Measurements from ENCODE around the gene COMP.

Gene COMP

DNA sequence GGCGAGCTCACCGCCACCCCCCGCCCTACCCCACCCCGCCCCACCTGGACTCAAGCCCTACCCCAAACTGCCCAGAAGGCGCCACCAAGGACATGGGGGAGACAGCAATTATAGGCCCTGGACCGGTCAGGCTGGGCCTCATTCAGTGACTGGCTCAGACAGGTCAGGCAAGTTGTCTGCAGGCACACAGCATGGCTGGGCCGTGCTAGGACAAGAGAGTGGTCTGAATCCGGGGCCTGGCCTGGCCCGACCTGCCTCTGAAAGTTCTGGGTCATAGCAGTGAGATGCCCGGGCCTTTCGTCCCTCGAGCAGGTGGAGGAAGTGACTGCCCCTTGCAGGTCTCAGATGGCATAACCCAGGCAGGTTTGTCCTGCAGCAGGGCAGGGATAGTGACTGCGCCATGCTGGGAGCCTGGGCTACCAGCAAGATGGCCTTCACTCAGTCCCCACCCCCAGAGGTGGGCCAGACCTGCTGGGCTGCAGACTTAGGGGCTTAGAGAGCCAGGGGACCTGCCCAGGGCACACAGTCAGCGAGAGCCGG is 21.0 kb downstream of the COMP start:
- TF ChIP-seq, protein P1, sequence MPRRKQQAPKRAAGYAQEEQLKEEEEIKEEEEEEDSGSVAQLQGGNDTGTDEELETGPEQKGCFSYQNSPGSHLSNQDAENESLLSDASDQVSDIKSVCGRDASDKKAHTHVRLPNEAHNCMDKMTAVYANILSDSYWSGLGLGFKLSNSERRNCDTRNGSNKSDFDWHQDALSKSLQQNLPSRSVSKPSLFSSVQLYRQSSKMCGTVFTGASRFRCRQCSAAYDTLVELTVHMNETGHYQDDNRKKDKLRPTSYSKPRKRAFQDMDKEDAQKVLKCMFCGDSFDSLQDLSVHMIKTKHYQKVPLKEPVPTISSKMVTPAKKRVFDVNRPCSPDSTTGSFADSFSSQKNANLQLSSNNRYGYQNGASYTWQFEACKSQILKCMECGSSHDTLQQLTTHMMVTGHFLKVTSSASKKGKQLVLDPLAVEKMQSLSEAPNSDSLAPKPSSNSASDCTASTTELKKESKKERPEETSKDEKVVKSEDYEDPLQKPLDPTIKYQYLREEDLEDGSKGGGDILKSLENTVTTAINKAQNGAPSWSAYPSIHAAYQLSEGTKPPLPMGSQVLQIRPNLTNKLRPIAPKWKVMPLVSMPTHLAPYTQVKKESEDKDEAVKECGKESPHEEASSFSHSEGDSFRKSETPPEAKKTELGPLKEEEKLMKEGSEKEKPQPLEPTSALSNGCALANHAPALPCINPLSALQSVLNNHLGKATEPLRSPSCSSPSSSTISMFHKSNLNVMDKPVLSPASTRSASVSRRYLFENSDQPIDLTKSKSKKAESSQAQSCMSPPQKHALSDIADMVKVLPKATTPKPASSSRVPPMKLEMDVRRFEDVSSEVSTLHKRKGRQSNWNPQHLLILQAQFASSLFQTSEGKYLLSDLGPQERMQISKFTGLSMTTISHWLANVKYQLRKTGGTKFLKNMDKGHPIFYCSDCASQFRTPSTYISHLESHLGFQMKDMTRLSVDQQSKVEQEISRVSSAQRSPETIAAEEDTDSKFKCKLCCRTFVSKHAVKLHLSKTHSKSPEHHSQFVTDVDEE (CRISPR knock-in tag; IDR thresholded peaks at IDR 0.05), result no peak
- TF ChIP-seq, protein P2, sequence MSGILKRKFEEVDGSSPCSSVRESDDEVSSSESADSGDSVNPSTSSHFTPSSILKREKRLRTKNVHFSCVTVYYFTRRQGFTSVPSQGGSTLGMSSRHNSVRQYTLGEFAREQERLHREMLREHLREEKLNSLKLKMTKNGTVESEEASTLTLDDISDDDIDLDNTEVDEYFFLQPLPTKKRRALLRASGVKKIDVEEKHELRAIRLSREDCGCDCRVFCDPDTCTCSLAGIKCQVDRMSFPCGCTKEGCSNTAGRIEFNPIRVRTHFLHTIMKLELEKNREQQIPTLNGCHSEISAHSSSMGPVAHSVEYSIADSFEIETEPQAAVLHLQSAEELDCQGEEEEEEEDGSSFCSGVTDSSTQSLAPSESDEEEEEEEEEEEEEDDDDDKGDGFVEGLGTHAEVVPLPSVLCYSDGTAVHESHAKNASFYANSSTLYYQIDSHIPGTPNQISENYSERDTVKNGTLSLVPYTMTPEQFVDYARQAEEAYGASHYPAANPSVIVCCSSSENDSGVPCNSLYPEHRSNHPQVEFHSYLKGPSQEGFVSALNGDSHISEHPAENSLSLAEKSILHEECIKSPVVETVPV (CRISPR knock-in tag; IDR thresholded peaks at IDR 0.05), result no peak
- TF ChIP-seq ESRRG (CRISPR knock-in tag; IDR thresholded peaks at IDR 0.05) (no peak), ZFP30 (CRISPR knock-in tag; IDR thresholded peaks at IDR 0.05) (no peak), CSDC2 (CRISPR knock-in tag; IDR thresholded peaks at IDR 0.05) (no peak), TOX (CRISPR knock-in tag; IDR thresholded peaks at IDR 0.05; ENCODE audit: borderline replicate concordance) (no peak), SNAI2 (CRISPR knock-in tag; IDR thresholded peaks at IDR 0.05) (no peak), ZNF565 (CRISPR knock-in tag; conservative IDR thresholded peaks at IDR 0.05; ENCODE audit: low read depth) (no peak), GLIS3 (CRISPR knock-in tag; IDR thresholded peaks at IDR 0.05) (no peak), ISL1 (CRISPR knock-in tag; IDR thresholded peaks at IDR 0.05) (no peak)
- TF ChIP-seq, protein P3, sequence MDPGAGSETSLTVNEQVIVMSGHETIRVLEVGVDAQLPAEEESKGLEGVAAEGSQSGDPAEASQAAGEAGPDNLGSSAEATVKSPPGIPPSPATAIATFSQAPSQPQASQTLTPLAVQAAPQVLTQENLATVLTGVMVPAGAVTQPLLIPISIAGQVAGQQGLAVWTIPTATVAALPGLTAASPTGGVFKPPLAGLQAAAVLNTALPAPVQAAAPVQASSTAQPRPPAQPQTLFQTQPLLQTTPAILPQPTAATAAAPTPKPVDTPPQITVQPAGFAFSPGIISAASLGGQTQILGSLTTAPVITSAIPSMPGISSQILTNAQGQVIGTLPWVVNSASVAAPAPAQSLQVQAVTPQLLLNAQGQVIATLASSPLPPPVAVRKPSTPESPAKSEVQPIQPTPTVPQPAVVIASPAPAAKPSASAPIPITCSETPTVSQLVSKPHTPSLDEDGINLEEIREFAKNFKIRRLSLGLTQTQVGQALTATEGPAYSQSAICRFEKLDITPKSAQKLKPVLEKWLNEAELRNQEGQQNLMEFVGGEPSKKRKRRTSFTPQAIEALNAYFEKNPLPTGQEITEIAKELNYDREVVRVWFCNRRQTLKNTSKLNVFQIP (CRISPR knock-in tag; IDR thresholded peaks at IDR 0.05; ENCODE audit: borderline replicate concordance, low read depth), result no peak
- ATAC-seq, result no peak

DNA sequence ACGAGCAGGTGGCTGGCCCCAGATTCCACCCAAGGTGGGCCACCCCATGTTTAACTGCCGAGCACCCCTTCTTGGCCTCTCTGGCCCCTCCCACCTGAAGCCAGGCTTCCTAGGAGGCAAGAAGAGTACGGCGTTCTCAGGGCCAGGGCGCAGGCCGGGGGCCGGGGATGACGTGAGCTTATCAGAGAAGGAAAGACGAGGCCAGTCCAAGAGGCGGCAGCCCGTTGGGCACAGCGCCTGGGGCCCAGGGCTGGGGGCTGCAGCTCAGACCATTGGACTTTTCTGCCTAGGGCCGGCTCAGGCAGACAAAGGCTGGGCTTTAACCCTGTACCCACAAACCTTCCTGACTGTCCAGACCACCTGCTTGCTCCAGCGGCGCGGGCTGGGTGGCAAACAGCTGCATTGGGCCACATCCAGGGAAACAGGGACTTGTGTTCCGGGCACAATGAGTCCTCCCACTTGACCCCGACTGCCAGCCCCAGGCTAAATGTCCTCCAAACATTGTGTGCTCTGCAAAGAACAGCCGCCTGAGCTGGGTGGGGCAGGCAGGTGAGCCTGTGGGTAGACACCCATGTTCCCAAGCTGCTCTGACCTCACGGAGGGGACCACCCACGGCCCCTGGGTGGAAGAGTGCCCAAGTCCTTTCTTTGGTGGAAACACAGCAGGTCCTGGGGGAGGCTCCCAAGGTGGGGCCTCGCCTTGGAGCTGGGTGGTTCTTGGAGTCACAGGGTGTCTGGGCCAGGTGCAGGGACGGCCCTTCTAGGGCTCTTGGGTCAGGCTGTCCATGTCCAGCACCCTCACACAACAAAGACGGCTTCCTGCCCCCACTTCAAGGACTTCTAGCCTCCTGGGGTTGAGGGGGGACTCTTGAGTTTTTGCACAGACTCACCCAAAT is 21.9 kb downstream of the COMP start:
- ATAC-seq, result no peak
- TF ChIP-seq CSDC2 (CRISPR knock-in tag; IDR thresholded peaks at IDR 0.05) (no peak), TOX (CRISPR knock-in tag; IDR thresholded peaks at IDR 0.05; ENCODE audit: borderline replicate concordance) (no peak), BACH2 (CRISPR knock-in tag; IDR thresholded peaks at IDR 0.05; ENCODE audit: borderline replicate concordance) (no peak), ZNF70 (CRISPR knock-in tag; IDR thresholded peaks at IDR 0.05) (no peak), ZNF8 (CRISPR knock-in tag; IDR thresholded peaks at IDR 0.05) (no peak), ZC3H10 (CRISPR knock-in tag; IDR thresholded peaks at IDR 0.05) (no peak), GLIS3 (CRISPR knock-in tag; IDR thresholded peaks at IDR 0.05) (no peak), ZFP3 (CRISPR knock-in tag; IDR thresholded peaks at IDR 0.05) (no peak), ISL1 (CRISPR knock-in tag; IDR thresholded peaks at IDR 0.05) (no peak), ZNF565 (CRISPR knock-in tag; conservative IDR thresholded peaks at IDR 0.05; ENCODE audit: low read depth) (no peak)
- TF ChIP-seq, protein P2 (CRISPR knock-in tag; IDR thresholded peaks at IDR 0.05), result no peak
- TF ChIP-seq, protein P3 (CRISPR knock-in tag; IDR thresholded peaks at IDR 0.05; ENCODE audit: borderline replicate concordance, low read depth), result no peak
- TF ChIP-seq, protein P4, sequence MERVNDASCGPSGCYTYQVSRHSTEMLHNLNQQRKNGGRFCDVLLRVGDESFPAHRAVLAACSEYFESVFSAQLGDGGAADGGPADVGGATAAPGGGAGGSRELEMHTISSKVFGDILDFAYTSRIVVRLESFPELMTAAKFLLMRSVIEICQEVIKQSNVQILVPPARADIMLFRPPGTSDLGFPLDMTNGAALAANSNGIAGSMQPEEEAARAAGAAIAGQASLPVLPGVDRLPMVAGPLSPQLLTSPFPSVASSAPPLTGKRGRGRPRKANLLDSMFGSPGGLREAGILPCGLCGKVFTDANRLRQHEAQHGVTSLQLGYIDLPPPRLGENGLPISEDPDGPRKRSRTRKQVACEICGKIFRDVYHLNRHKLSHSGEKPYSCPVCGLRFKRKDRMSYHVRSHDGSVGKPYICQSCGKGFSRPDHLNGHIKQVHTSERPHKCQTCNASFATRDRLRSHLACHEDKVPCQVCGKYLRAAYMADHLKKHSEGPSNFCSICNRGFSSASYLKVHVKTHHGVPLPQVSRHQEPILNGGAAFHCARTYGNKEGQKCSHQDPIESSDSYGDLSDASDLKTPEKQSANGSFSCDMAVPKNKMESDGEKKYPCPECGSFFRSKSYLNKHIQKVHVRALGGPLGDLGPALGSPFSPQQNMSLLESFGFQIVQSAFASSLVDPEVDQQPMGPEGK (CRISPR knock-in tag; IDR thresholded peaks at IDR 0.05; ENCODE audit: borderline replicate concordance), result no peak
- TF ChIP-seq, protein P5, sequence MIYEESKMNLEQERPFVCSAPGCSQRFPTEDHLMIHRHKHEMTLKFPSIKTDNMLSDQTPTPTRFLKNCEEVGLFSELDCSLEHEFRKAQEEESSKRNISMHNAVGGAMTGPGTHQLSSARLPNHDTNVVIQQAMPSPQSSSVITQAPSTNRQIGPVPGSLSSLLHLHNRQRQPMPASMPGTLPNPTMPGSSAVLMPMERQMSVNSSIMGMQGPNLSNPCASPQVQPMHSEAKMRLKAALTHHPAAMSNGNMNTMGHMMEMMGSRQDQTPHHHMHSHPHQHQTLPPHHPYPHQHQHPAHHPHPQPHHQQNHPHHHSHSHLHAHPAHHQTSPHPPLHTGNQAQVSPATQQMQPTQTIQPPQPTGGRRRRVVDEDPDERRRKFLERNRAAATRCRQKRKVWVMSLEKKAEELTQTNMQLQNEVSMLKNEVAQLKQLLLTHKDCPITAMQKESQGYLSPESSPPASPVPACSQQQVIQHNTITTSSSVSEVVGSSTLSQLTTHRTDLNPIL (CRISPR knock-in tag; IDR thresholded peaks at IDR 0.05; ENCODE audit: low read depth), result no peak

Data from SK-N-SH treated with all-trans-retinoic acid at 6 μM for 48 hours (cell line).